NCI-H2171 (cell line): ENCODE measurements around the gene ARID1B.

Experiments used
- DNase-seq: peaks from one replicate; lab custom pipeline; 2025; lab: John Stamatoyannopoulos, UW

The ARID1B gene

GRCh38 chr6:156993713-156994112 is 216.5 kb downstream of the ARID1B start:
- DNase-seq = no peak

GRCh38 chr6:156994215-156995076 is 217.3 kb downstream of the ARID1B start:
- no peak for DNase-seq

- no peak for DNase-seq
These were observed 218.3 kb downstream of the ARID1B start for GRCh38 chr6:156995502-156995901.

GRCh38 chr6:156996265-156996664 is 219.1 kb downstream of the ARID1B start:
- no peak for DNase-seq

- no peak for DNase-seq
These were observed 221.7 kb downstream of the ARID1B start for GRCh38 chr6:156998794-156999330.

GRCh38 chr6:156999762-157000161 is 222.6 kb downstream of the ARID1B start:
- no peak for DNase-seq

- no peak for DNase-seq
These were observed 224.5 kb downstream of the ARID1B start for GRCh38 chr6:157001716-157002115.

- no peak for DNase-seq
These were observed 225.6 kb downstream of the ARID1B start for GRCh38 chr6:157002774-157003173.

- DNase-seq = no peak
These were observed 228.8 kb downstream of the ARID1B start for GRCh38 chr6:157005940-157006339.

- DNase-seq = no peak
These were observed 231.4 kb downstream of the ARID1B start for GRCh38 chr6:157008568-157008967.

- no peak for DNase-seq
These were observed 235.2 kb downstream of the ARID1B start for GRCh38 chr6:157012355-157012754.

GRCh38 chr6:157013649-157014304 is 236.6 kb downstream of the ARID1B start:
- no peak for DNase-seq

- DNase-seq = no peak
These were observed 237.7 kb downstream of the ARID1B start for GRCh38 chr6:157014871-157015270.

GRCh38 chr6:157017022-157017421 is 239.8 kb downstream of the ARID1B start:
- no peak for DNase-seq

GRCh38 chr6:157017861-157018260 is 240.7 kb downstream of the ARID1B start:
- no peak for DNase-seq

GRCh38 chr6:157019115-157019641 is 242.0 kb downstream of the ARID1B start:
- no peak for DNase-seq

- no peak for DNase-seq
These were observed 242.6 kb downstream of the ARID1B start for GRCh38 chr6:157019733-157020132.

- no peak for DNase-seq
These were observed 243.2 kb downstream of the ARID1B start for GRCh38 chr6:157020398-157020797.

GRCh38 chr6:157020881-157021343 is 243.7 kb downstream of the ARID1B start:
- DNase-seq = peak; percentile 66

GRCh38 chr6:157021344-157021992 is 244.3 kb downstream of the ARID1B start:
- DNase-seq = peak; percentile 79

GRCh38 chr6:157021993-157022740 is 245.0 kb downstream of the ARID1B start:
- peak; percentile 84 for DNase-seq
